ENCODE measurements around the gene CEP89.

GRCh38 chr19:32896516-32897214 is 75.1 kb downstream of the CEP89 start:
- TF ChIP-seq POLR2AphosphoS5 (IDR thresholded peaks at IDR 0.05; ENCODE audit: low read depth, low read length), result no peak
- no peak for TF ChIP-seq TAF1 (IDR thresholded peaks at IDR 0.05; ENCODE audit: borderline replicate concordance, low read depth, low read length)

Data from GM12892 (cell line).